ENCODE data around the gene IFT43. TPM values are rescaled to one million over a fixed set of nuclear protein-coding genes. Genes with fewer than 3 reads are reported as not detected.
A peak's percentile ranks its signal among the peaks of the same experiment; 100 is the strongest.

The IFT43 gene
- polyA plus RNA-seq, 3 donors: 10.3 to 12.4 (median 10.5) TPM

GRCh38 chr14:76097547-76097946 lies 112.0 kb downstream of the IFT43 start:
- 100% methylated on average over 3 of the region's 7 CpGs for WGBS (ENCODE audit: insufficient coverage)
- H3K9me3 Mint-ChIP-seq: no peaks in the 10 kb centered on the region
- no peaks in the 10 kb centered on the region for H3K4me1 ChIP-seq (ENCODE audit: control insufficient read depth in 1 of 2, insufficient read depth in 2 of 2, low read length in 2 of 2)
- H4K20me1 ChIP-seq (ENCODE audit: insufficient read depth, low read length): no peaks in the 10 kb centered on the region
- no peaks in the 10 kb centered on the region for H3K79me2 ChIP-seq (ENCODE audit: insufficient read depth, low read length)
- H3K9ac ChIP-seq (ENCODE audit: insufficient read depth, low read length, poor library complexity, severe bottlenecking): no peak overlapping the region
- H3K4me1 Mint-ChIP-seq: no peaks in the 10 kb centered on the region
- no peaks in the 10 kb centered on the region for H3K36me3 ChIP-seq (replicated peaks in 1 of 2; ENCODE audit: control insufficient read depth in 1 of 2, insufficient read depth in 2 of 2, low read length in 2 of 2)
- no peak overlapping the region for H3K4me2 ChIP-seq (replicated peaks; ENCODE audit: extremely low read depth, low read length, poor library complexity, severe bottlenecking)
- no peaks in the 10 kb centered on the region for H3K27me3 ChIP-seq (ENCODE audit: control insufficient read depth in 2 of 2, insufficient read depth in 2 of 2, low read length in 2 of 2)
- TF ChIP-seq CTCF (IDR thresholded peaks at IDR 0.05): no peak
- H3K27me3 Mint-ChIP-seq (ENCODE audit: low read depth in 3 of 3): peaks cover 0 to 3% (median 2%) of the 10 kb centered on the region in 3 donors
- no peak for DNase-seq
- no peak overlapping the region for H3K27ac Mint-ChIP-seq
- H3K9me3 ChIP-seq (replicated peaks in 1 of 2; ENCODE audit: control insufficient read depth in 1 of 2, insufficient read depth in 1 of 2, low read length in 2 of 2): no peaks in the 10 kb centered on the region
- H2AFZ ChIP-seq (ENCODE audit: insufficient read depth, low read depth, low read length, poor library complexity, severe bottlenecking): no peak overlapping the region
- H3K36me3 Mint-ChIP-seq: no peaks in the 10 kb centered on the region
- no peak overlapping the region for H3K4me3 Mint-ChIP-seq
- H3K4me3 ChIP-seq (replicated peaks in 1 of 3; ENCODE audit: low read depth in 2 of 3, low read length in 3 of 3): no peak overlapping the region
- intact Hi-C loops (cut with micrococcal nuclease): no loop called here
- H3K27ac ChIP-seq (ENCODE audit: low read depth in 1 of 2, low read length in 2 of 2): no peak overlapping the region

- WGBS (ENCODE audit: insufficient coverage): 83% methylated on average over 7 of the region's 8 CpGs
Observed at GRCh38 chr14:76098047-76098446, 112.5 kb downstream of the IFT43 start.

More at GRCh38 chr14:76098047-76098446, 112.5 kb downstream of the IFT43 start:
- no peaks in the 10 kb centered on the region for H3K27me3 ChIP-seq (ENCODE audit: control insufficient read depth in 2 of 2, insufficient read depth in 2 of 2, low read length in 2 of 2)
- no peaks in the 10 kb centered on the region for H3K9me3 Mint-ChIP-seq
- no peaks in the 10 kb centered on the region for H3K4me1 ChIP-seq (ENCODE audit: control insufficient read depth in 1 of 2, insufficient read depth in 2 of 2, low read length in 2 of 2)
- peak overlapping the region in 1 of 2 donors; percentile 22 for H3K4me3 Mint-ChIP-seq
- no peak overlapping the region for H3K27ac Mint-ChIP-seq
- no peak overlapping the region for H2AFZ ChIP-seq (ENCODE audit: insufficient read depth, low read depth, low read length, poor library complexity, severe bottlenecking)
- no peak overlapping the region for H3K4me2 ChIP-seq (replicated peaks; ENCODE audit: extremely low read depth, low read length, poor library complexity, severe bottlenecking)
- intact Hi-C loops (cut with micrococcal nuclease): no loop called here
- H3K4me3 ChIP-seq (replicated peaks in 1 of 3; ENCODE audit: low read depth in 2 of 3, low read length in 3 of 3): no peak overlapping the region
- H4K20me1 ChIP-seq (ENCODE audit: insufficient read depth, low read length): no peaks in the 10 kb centered on the region
- H3K36me3 Mint-ChIP-seq: no peaks in the 10 kb centered on the region
- H3K36me3 ChIP-seq (replicated peaks in 1 of 2; ENCODE audit: control insufficient read depth in 1 of 2, insufficient read depth in 2 of 2, low read length in 2 of 2): no peaks in the 10 kb centered on the region
- H3K9ac ChIP-seq (ENCODE audit: insufficient read depth, low read length, poor library complexity, severe bottlenecking): no peak overlapping the region
- peaks cover 0 to 3% (median 2%) of the 10 kb centered on the region in 3 donors for H3K27me3 Mint-ChIP-seq (ENCODE audit: low read depth in 3 of 3)
- no peak overlapping the region for H3K27ac ChIP-seq (ENCODE audit: low read depth in 1 of 2, low read length in 2 of 2)
- H3K9me3 ChIP-seq (replicated peaks in 1 of 2; ENCODE audit: control insufficient read depth in 1 of 2, insufficient read depth in 1 of 2, low read length in 2 of 2): no peaks in the 10 kb centered on the region
- H3K79me2 ChIP-seq (ENCODE audit: insufficient read depth, low read length): no peaks in the 10 kb centered on the region
- TF ChIP-seq CTCF (IDR thresholded peaks at IDR 0.05): no peak
- H3K4me1 Mint-ChIP-seq: no peaks in the 10 kb centered on the region
- DNase-seq: no peak
